Parathyroid adenoma (tissue), 2 donors: ENCODE results near the gene SAMD3.
"Not testable (repeated sequence)": the region's sequence is repeated elsewhere in the genome, so short reads cannot be mapped to it uniquely, and the experiment has no call there.

Experiments
- H2AFZ ChIP-seq: fragments of 300-600 bp; sonication (generic); one replicate; pipeline ENCODE4 v1.7.0; 2017; ENCODE audit warnings: antibody characterized with exemption, mild to moderate bottlenecking
- H3K27ac ChIP-seq: fragments of 300-600 bp; sonication (generic); one replicate; pipeline ENCODE4 v1.7.0; 2017
- H3K27me3 ChIP-seq: fragments of 300-600 bp; sonication (generic); one replicate; pipeline ENCODE4 v1.7.0; 2017; ENCODE audit warnings: low read length; ENCODE audit not compliant: control insufficient read depth, insufficient read depth
- H3K36me3 ChIP-seq: fragments of 300-600 bp; sonication (generic); one replicate; pipeline ENCODE4 v1.7.0; 2017; ENCODE audit warnings: low read length; ENCODE audit not compliant: control insufficient read depth, insufficient read depth
- H3K4me1 ChIP-seq: fragments of 300-600 bp; sonication (generic); one replicate; pipeline ENCODE4 v1.7.0; 2017; ENCODE audit warnings: control low read depth
- H3K4me2 ChIP-seq: fragments of 300-600 bp; sonication (generic); one replicate; pipeline ENCODE4 v1.7.0; 2017; ENCODE audit warnings: low read length
- H3K4me3 ChIP-seq: fragments of 300-600 bp; sonication (generic); one replicate; pipeline ENCODE4 v1.7.0; 2017; ENCODE audit warnings: low read depth, low read length
- H3K79me2 ChIP-seq: fragments of 300-600 bp; sonication (generic); one replicate; pipeline ENCODE4 v1.7.0; 2017; ENCODE audit warnings: control low read depth
- H3K9ac ChIP-seq: fragments of 300-600 bp; sonication (generic); one replicate; pipeline ENCODE4 v1.7.0; 2017; ENCODE audit warnings: mild to moderate bottlenecking
- H3K9me3 ChIP-seq: fragments of 300-600 bp; sonication (generic); one replicate; pipeline ENCODE4 v1.7.0; 2017; ENCODE audit warnings: low read length; ENCODE audit not compliant: control insufficient read depth
- CTCF ChIP-seq: fragments of 300-600 bp; sonication (generic); IDR thresholded peaks from one replicate; pipeline ENCODE4 v1.7.0; 2017; ENCODE audit warnings: antibody characterized with exemption, mild to moderate bottlenecking
- donor health status: primary hyperparathyroidism.

The SAMD3 gene

GRCh38 chr6:130185658-130186057, 37.1 kb downstream of the SAMD3 start:
- H3K36me3 ChIP-seq, result no peaks in the 10 kb centered on the region
- no peak overlapping the region for H3K27ac ChIP-seq
- H3K79me2 ChIP-seq, result no peaks in the 10 kb centered on the region
- no peak for TF ChIP-seq CTCF
- no peaks in the 10 kb centered on the region for H3K9me3 ChIP-seq
- H2AFZ ChIP-seq, result no peak overlapping the region
- H3K27me3 ChIP-seq, result no peaks in the 10 kb centered on the region
- H3K9ac ChIP-seq, result no peak overlapping the region
- no peaks in the 10 kb centered on the region for H3K4me1 ChIP-seq
- H3K4me2 ChIP-seq, result no peak overlapping the region
- H3K4me3 ChIP-seq, result no peak overlapping the region

GRCh38 chr6:130183271-130184222, 39.2 kb downstream of the SAMD3 start:
- Histone ChIP-seq H3K4me3 (no peak overlapping the region), H3K4me1 (no peaks in the 10 kb centered on the region), H3K9me3 (no peaks in the 10 kb centered on the region), H2AFZ (no peak overlapping the region), H3K4me2 (no peak overlapping the region), H3K36me3 (no peaks in the 10 kb centered on the region), H3K27ac (no peak overlapping the region), H3K9ac (no peak overlapping the region), H3K27me3 (no peaks in the 10 kb centered on the region), H3K79me2 (no peaks in the 10 kb centered on the region)
- TF ChIP-seq CTCF, result no peak

DNA sequence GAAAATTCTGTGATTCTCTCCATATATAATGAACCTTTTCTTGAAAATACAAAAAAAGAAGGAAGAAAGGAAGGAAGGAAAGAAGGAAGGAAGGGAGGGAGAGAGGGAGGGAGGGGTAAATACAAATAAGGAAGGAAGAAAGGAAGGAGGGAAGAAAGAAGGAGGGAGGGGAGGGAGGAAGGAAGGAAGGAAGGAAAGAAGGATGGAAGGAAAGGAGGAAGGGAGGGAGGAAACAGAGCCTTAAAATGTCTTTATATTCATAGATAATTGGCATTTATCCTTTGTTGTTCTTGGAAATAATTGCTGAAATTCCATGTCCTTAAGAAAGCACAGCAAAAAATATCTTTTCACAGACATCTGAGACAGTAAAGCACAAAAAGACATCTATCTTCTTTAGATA, 40.3 kb downstream of the SAMD3 start:
- no peak for TF ChIP-seq CTCF
- H3K4me3 ChIP-seq, result no peak overlapping the region
- H3K36me3 ChIP-seq, result no peaks in the 10 kb centered on the region
- no peaks in the 10 kb centered on the region for H3K4me1 ChIP-seq
- no peaks in the 10 kb centered on the region for H3K9me3 ChIP-seq
- no peak overlapping the region for H3K9ac ChIP-seq
- no peaks in the 10 kb centered on the region for H3K27me3 ChIP-seq
- no peak overlapping the region for H3K4me2 ChIP-seq
- H3K27ac ChIP-seq, result no peak overlapping the region
- H3K79me2 ChIP-seq, result no peaks in the 10 kb centered on the region
- H2AFZ ChIP-seq, result no peak overlapping the region

DNA sequence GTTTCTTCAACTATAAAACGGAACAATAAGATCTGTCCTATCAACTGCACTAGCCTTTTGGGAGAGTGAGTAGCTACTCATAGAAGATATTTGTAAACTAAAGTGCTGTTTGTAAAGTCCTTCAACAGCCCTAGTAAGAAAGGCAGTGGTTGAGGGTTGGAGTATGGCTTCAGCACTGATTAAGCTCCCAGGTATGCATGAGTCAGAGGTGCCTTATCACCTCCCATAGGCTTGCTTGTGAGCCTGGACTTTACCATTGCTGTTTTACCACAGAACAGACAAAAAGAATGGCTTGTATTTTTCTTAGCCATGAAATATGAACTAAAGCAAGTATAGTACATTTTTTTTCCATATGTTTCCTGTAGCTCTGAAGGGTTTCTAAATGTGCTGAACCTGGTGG, 44.1 kb downstream of the SAMD3 start:
- Histone ChIP-seq H3K27me3 (no peaks in the 10 kb centered on the region), H3K4me2 (no peak overlapping the region), H3K9ac (no peak overlapping the region), H3K36me3 (no peaks in the 10 kb centered on the region), H3K4me3 (no peak overlapping the region), H3K9me3 (no peaks in the 10 kb centered on the region), H3K79me2 (no peaks in the 10 kb centered on the region), H2AFZ (no peak overlapping the region), H3K4me1 (no peaks in the 10 kb centered on the region), H3K27ac (no peak overlapping the region)
- TF ChIP-seq CTCF, result no peak

DNA sequence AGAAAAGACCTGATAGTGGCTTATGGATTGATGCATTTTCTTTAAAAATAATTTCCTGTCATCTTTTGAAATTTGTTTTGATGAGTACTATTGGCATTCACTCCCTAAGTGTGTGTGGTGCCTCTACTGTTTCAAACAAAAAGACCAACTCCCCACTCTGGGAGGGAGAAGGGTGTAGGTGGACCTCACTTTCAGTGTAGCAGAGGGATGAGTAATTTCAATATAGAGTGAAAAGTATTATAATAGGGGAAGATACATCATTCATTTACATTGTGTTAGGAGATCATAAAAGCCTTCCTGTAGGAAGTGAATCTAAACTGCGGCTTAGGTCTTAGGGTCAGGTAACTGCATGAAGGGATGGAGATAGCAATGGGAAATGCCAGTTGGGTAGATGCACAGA, 46.4 kb downstream of the SAMD3 start:
- no peak overlapping the region for H3K4me2 ChIP-seq
- no peak overlapping the region for H3K9ac ChIP-seq
- no peaks in the 10 kb centered on the region for H3K27me3 ChIP-seq
- H3K36me3 ChIP-seq, result no peaks in the 10 kb centered on the region
- no peak overlapping the region for H3K27ac ChIP-seq
- TF ChIP-seq CTCF, result no peak
- no peaks in the 10 kb centered on the region for H3K9me3 ChIP-seq
- H3K79me2 ChIP-seq, result no peaks in the 10 kb centered on the region
- no peak overlapping the region for H2AFZ ChIP-seq
- H3K4me1 ChIP-seq, result no peaks in the 10 kb centered on the region
- H3K4me3 ChIP-seq, result no peak overlapping the region

DNA sequence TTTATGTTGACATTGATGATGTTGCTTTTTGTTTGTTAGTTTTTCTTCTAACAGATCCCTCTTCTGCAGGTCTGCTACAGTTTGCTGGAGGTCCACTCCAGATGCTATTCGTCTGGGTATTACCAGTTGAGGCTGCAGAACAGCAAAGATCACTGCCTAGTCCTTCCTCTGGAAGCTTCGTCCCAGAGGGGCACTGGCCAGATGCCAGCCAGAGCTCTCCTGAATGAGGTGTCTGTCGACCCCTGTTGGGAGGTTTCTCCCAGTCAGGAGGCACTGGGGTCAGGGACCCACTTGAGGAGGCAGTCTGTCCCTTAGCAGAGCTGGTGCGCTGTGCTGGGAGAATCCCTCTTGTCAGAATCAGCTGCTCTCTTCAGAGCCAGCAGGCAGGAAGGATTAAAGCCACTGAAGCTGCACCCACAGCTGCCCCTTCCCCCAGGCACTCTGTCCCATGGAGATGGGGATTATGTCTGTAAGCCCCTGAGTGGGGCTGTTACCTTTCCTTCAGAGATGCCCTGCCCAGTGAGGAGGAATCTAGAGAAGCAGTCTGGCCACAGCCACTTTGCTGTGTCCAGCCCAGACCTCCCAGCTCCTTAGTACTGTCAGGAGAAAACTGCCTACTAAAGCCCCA, 49.3 kb downstream of the SAMD3 start:
- H3K9me3 ChIP-seq, H3K36me3 ChIP-seq, H3K79me2 ChIP-seq, H3K4me3 ChIP-seq, H2AFZ ChIP-seq, H3K27me3 ChIP-seq, H3K4me2 ChIP-seq, H3K27ac ChIP-seq, H3K4me1 ChIP-seq, H3K9ac ChIP-seq: not testable (repeated sequence)
